Ishikawa (cell line): ENCODE results near the gene RGL1.

Experiments
- EP300 ChIP-seq: IDR thresholded peaks from 2 replicates; pipeline ENCODE4 v1.6.1; 2012; ENCODE audit warnings: borderline replicate concordance
- MAX ChIP-seq: IDR thresholded peaks from 2 replicates; pipeline ENCODE4 v1.6.1; 2012
- RAD21 ChIP-seq: IDR thresholded peaks from 2 replicates; pipeline ENCODE4 v1.6.1; 2012; ENCODE audit warnings: low read depth
- TAF1 ChIP-seq: IDR thresholded peaks from 2 replicates; pipeline ENCODE4 v1.6.1; 2012; ENCODE audit warnings: low read depth, mild to moderate bottlenecking
- TCF12 ChIP-seq: IDR thresholded peaks from 2 replicates; pipeline ENCODE4 v1.6.1; 2012; ENCODE audit warnings: low read depth
- USF1 ChIP-seq: IDR thresholded peaks from 2 replicates; pipeline ENCODE4 v1.6.1; 2012

- no peak for TF ChIP-seq TCF12
- TF ChIP-seq EP300 = no peak
- no peak for TF ChIP-seq RAD21
- TF ChIP-seq USF1 = no peak
- no peak for TF ChIP-seq TAF1
- no peak for TF ChIP-seq MAX
These were observed 84.2 kb downstream of the RGL1 start for GRCh38 chr1:183889095-183889494.
